Measurements from ENCODE around the gene CLEC1A. TPM values are rescaled to one million over a fixed set of nuclear protein-coding genes. Genes with fewer than 3 reads are reported as not detected.

The CLEC1A gene
- total and polyA plus RNA-seq, 2 of the 13 experiments (the other 11 are each of a cell fraction or from before 2014, with no cell fraction given): not detected

- no peak for FAIRE-seq
- Histone ChIP-seq H4K20me1 (ENCODE audit: insufficient read depth, low read length) (no peaks in the 10 kb centered on the region), H3K27me3 (ENCODE audit: control insufficient read depth in 1 of 2, insufficient read depth in 2 of 2, low read length in 2 of 2) (peaks cover 0 to 11% of the 10 kb centered on the region in 2 experiments; a peak in 2 of 5 replicates), H2AFZ (ENCODE audit: low read length) (no peak overlapping the region), H3K27ac (ENCODE audit: extremely low read length, insufficient read depth, low read length) (no peak overlapping the region), H3K9ac (ENCODE audit: insufficient read depth, low read depth, low read length) (no peak overlapping the region), H3K4me2 (ENCODE audit: low read depth, low read length) (no peak overlapping the region), H3K9me3 (ENCODE audit: low read length) (no peaks in the 10 kb centered on the region), H3K36me3 (replicated peaks in 1 of 2; ENCODE audit: control insufficient read depth in 1 of 2, insufficient read depth in 2 of 2, low read length in 2 of 2) (no peaks in the 10 kb centered on the region), H3K79me2 (ENCODE audit: insufficient read depth, low read length) (no peaks in the 10 kb centered on the region), H3K4me1 (ENCODE audit: insufficient read depth, low read length) (no peaks in the 10 kb centered on the region), H3K4me3 (replicated peaks in 1 of 3; ENCODE audit: insufficient read depth in 1 of 3, low read depth in 2 of 3, low read length in 3 of 3) (no peak overlapping the region)
- no peak for ATAC-seq
- CTCF ChIA-PET (ENCODE audit: low intra/inter-chr PET ratio, low total read pairs): no interaction called here
- TF ChIP-seq NFRKB (IDR thresholded peaks at IDR 0.05): no peak
- TF ChIP-seq AKAP8 (CRISPR knock-in tag; IDR thresholded peaks at IDR 0.05): no peak
- TF ChIP-seq CREM (IDR thresholded peaks at IDR 0.05): no peak
- no peak for TF ChIP-seq CREM (CRISPR knock-in tag; IDR thresholded peaks at IDR 0.05)
- TF ChIP-seq HMGXB4 (CRISPR knock-in tag; IDR thresholded peaks at IDR 0.05; ENCODE audit: borderline replicate concordance in 1 of 2, low read depth in 1 of 2): no peak
- no peak for TF ChIP-seq ZNF232 (CRISPR knock-in tag; IDR thresholded peaks at IDR 0.05; ENCODE audit: borderline replicate concordance)
- no peak for TF ChIP-seq TCF12 (IDR thresholded peaks at IDR 0.05)
- TF ChIP-seq TCF12 (CRISPR knock-in tag; IDR thresholded peaks at IDR 0.05): no peak
- no peak for TF ChIP-seq ZNF253 (CRISPR knock-in tag; IDR thresholded peaks at IDR 0.05; ENCODE audit: borderline replicate concordance)
- TF ChIP-seq, protein P1, sequence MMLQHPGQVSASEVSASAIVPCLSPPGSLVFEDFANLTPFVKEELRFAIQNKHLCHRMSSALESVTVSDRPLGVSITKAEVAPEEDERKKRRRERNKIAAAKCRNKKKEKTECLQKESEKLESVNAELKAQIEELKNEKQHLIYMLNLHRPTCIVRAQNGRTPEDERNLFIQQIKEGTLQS (CRISPR knock-in tag; IDR thresholded peaks at IDR 0.05): no peak
- TF ChIP-seq TOPORS (CRISPR knock-in tag; IDR thresholded peaks at IDR 0.05): no peak
- TF ChIP-seq CREB1 (IDR thresholded peaks at IDR 0.05): no peak
- TF ChIP-seq CREB1 (CRISPR knock-in tag; IDR thresholded peaks at IDR 0.05): no peak
- WGBS (ENCODE audit: low lambda C conversion rate): 10% methylated on average over 5 of the region's 5 CpGs
- in situ Hi-C loops (cut with HindIII; ENCODE audit: extremely low pct_ligation_motif_present, low pct_unique_long_range_greater_than_20kb): no loop called here
- DNase-seq (ENCODE audit: low spot score): no peak
- BruUV-seq (replicated peaks): no TSS peak
- POLR2A ChIA-PET: no interaction called here
- intact Hi-C loops (cut with micrococcal nuclease; ENCODE audit: unreplicated experiment): no loop called here
Measured at GRCh38 chr12:10128687-10129086, 29.9 kb upstream of the CLEC1A start.
